Measurements from ENCODE around the gene ARSD. TPM values are rescaled to one million over a fixed set of nuclear protein-coding genes. Genes with fewer than 3 reads are reported as not detected.

The ARSD gene
- total and polyA plus RNA-seq, 2 of the 8 experiments (the other 6 are each of a cell fraction or from before 2014, with no cell fraction given) = 1.8 to 3.2 TPM

- TF ChIP-seq CBX8 (IDR thresholded peaks at IDR 0.05; ENCODE audit: borderline replicate concordance, low read depth, low read length) = no peak
Observed at GRCh38 chrX:2902841-2903240, 26.3 kb downstream of the ARSD start (continued).
